GM23338 (cell line): ENCODE data around the gene MST1. TPM values are rescaled to one million over a fixed set of nuclear protein-coding genes. Genes with fewer than 3 reads are reported as not detected.

Experiments
- ATAC-seq: fragments of 200-7000 bp; cut with Tn5 transposase; 3 replicates; pipeline ENCODE4 v1.9.1; 2020
- DNase-seq: peaks from one replicate; pipeline ENCODE4 v3.0.0-alpha.2; 2015; ENCODE audit warnings: low spot score
- H2AFZ ChIP-seq: fragments of 200-600 bp; sonication (generic); 2 replicates; pipeline ENCODE4 v1.8.0; 2016; ENCODE audit warnings: antibody characterized with exemption, mild to moderate bottlenecking, moderate library complexity
- H3F3A ChIP-seq: fragments of 200-600 bp; sonication (generic); replicated peaks from 2 replicates; pipeline ENCODE4 v1.8.0; 2017; ENCODE audit warnings: antibody characterized with exemption, mixed run types, low read depth
- H3K27ac ChIP-seq: fragments of 200-600 bp; sonication (generic); 2 replicates; pipeline ENCODE4 v1.6.1; 2016; ENCODE audit warnings: low read depth
- H3K27me3 ChIP-seq: fragments of 200-600 bp; sonication (generic); 2 replicates; pipeline ENCODE4 v1.8.0; 2016; ENCODE audit warnings: mild to moderate bottlenecking, mixed run types, moderate library complexity; ENCODE audit not compliant: insufficient read depth
- H3K36me3 ChIP-seq: fragments of 200-600 bp; sonication (generic); 2 replicates; pipeline ENCODE4 v1.8.0; 2016; ENCODE audit warnings: mild to moderate bottlenecking; ENCODE audit not compliant: insufficient read depth
- H3K4me1 ChIP-seq: fragments of 200-600 bp; sonication (generic); 2 replicates; pipeline ENCODE4 v1.8.0; 2016; ENCODE audit warnings: mild to moderate bottlenecking, moderate library complexity; ENCODE audit not compliant: insufficient read depth
- H3K4me2 ChIP-seq: fragments of 200-600 bp; sonication (generic); 2 replicates; pipeline ENCODE4 v1.7.1; 2017; ENCODE audit warnings: mixed run types
- H3K4me3 ChIP-seq: fragments of 200-600 bp; sonication (generic); 2 replicates; pipeline ENCODE4 v1.6.1; 2016; ENCODE audit warnings: mixed run types
- H3K79me2 ChIP-seq: fragments of 200-600 bp; sonication (generic); replicated peaks from 2 replicates; pipeline ENCODE4 v1.8.0; 2017; ENCODE audit warnings: mild to moderate bottlenecking; ENCODE audit not compliant: insufficient read depth
- H3K9me2 ChIP-seq: fragments of 200-600 bp; sonication (generic); 2 replicates; pipeline ENCODE4 v1.8.0; 2017; ENCODE audit not compliant: insufficient read depth
- H4K20me1 ChIP-seq: fragments of 200-600 bp; sonication (generic); replicated peaks from 2 replicates; pipeline ENCODE4 v1.8.0; 2017; ENCODE audit warnings: mild to moderate bottlenecking; ENCODE audit not compliant: insufficient read depth
- H3K27ac Mint-ChIP-seq: 2 replicates; pipeline ENCODE4 v1.8.0; 2020; ENCODE audit warnings: inconsistent platforms, mild to moderate bottlenecking, moderate library complexity, mixed read lengths
- H3K27me3 Mint-ChIP-seq: 3 replicates; pipeline ENCODE4 v1.8.0; 2022; ENCODE audit warnings: low read depth, mild to moderate bottlenecking, moderate library complexity, mixed read lengths, inconsistent platforms; ENCODE audit not compliant: insufficient read depth, poor library complexity
- H3K36me3 Mint-ChIP-seq: 3 replicates; pipeline ENCODE4 v1.8.0; 2021; ENCODE audit warnings: low read depth, mild to moderate bottlenecking, inconsistent platforms, moderate library complexity, mixed read lengths
- H3K4me1 Mint-ChIP-seq: 3 replicates; pipeline ENCODE4 v1.8.0; 2020; ENCODE audit warnings: mild to moderate bottlenecking, inconsistent platforms, mixed read lengths
- H3K4me3 Mint-ChIP-seq: 3 replicates; pipeline ENCODE4 v1.8.0; 2021; ENCODE audit warnings: moderate library complexity, mild to moderate bottlenecking, inconsistent platforms, mixed read lengths
- H3K9me3 Mint-ChIP-seq: 3 replicates; pipeline ENCODE4 v1.8.0; 2020; ENCODE audit warnings: moderate library complexity, mild to moderate bottlenecking, inconsistent platforms, mixed read lengths
- CREB1 ChIP-seq: fragments of 250-450 bp; sonication (Bioruptor Pico); IDR thresholded peaks from 2 replicates; pipeline ENCODE4 v1.5.0; 2020; ENCODE audit warnings: low read depth, mild to moderate bottlenecking, moderate library complexity
- CTCF ChIP-seq, 2 experiments: fragments of 200-600 bp in 1 of 2; sonication (generic) in 1 of 2; conservative IDR thresholded peaks; 2 replicates each; pipeline versions ENCODE4 v1.5.1 to v1.6.1; 2016 to 2017; ENCODE audit warnings: antibody characterized with exemption in 2 of 2, low read depth in 2 of 2, mild to moderate bottlenecking in 2 of 2, moderate library complexity in 1 of 2
- EZH2 ChIP-seq: fragments of 200-600 bp; sonication (generic); IDR thresholded peaks from one replicate; pipeline ENCODE4 v1.8.0; 2017; ENCODE audit warnings: antibody characterized with exemption, mild to moderate bottlenecking, low read depth; ENCODE audit not compliant: unreplicated experiment
- JUNB ChIP-seq: IDR thresholded peaks from one replicate; pipeline ENCODE4 v1.6.1; 2016; ENCODE audit warnings: antibody characterized with exemption; ENCODE audit not compliant: unreplicated experiment
- NANOG ChIP-seq: IDR thresholded peaks from 2 replicates; pipeline ENCODE4 v1.6.1; 2016; ENCODE audit warnings: antibody characterized with exemption, borderline replicate concordance
- STAT1 ChIP-seq: IDR thresholded peaks from one replicate; pipeline ENCODE4 v1.6.1; 2016; ENCODE audit warnings: antibody characterized with exemption; ENCODE audit not compliant: unreplicated experiment
- ZNF114 ChIP-seq: fragments of 250-450 bp; sonication (Bioruptor Pico); IDR thresholded peaks from 2 replicates; pipeline ENCODE4 v1.5.0; 2020; ENCODE audit warnings: mild to moderate bottlenecking, moderate library complexity
- ZNF331 ChIP-seq: fragments of 250-450 bp; sonication (Bioruptor Pico); IDR thresholded peaks from 2 replicates; pipeline ENCODE4 v1.5.0; 2020; ENCODE audit warnings: low read depth, mild to moderate bottlenecking, moderate library complexity
- polyA plus RNA-seq: library from polyadenylated mRNA; unstranded; fragments of >200 nt; fragmentation: Nextera tagmentation; extraction: Ambion mirVana; gene quantifications from 2 replicates; pipeline ENCODE4 v1.2.1, GENCODE V29; 2016
- total RNA-seq: library from RNA; depleted of rRNA; stranded (reverse); fragments of >200 nt; shearing (Covaris generic); gene quantifications from 2 replicates; pipeline ENCODE4 v1.2.3, GENCODE V29; 2014
- TF ChIP-seq, protein P1 (sequence below): fragments of 250-450 bp; sonication (Bioruptor Pico); IDR thresholded peaks from 2 replicates; pipeline ENCODE4 v1.5.0; 2020; ENCODE audit warnings: mild to moderate bottlenecking, moderate library complexity

MST1 gene
- total and polyA plus RNA-seq, 2 experiments from 2014 or later = 5.9 to 11.1 TPM

DNA sequence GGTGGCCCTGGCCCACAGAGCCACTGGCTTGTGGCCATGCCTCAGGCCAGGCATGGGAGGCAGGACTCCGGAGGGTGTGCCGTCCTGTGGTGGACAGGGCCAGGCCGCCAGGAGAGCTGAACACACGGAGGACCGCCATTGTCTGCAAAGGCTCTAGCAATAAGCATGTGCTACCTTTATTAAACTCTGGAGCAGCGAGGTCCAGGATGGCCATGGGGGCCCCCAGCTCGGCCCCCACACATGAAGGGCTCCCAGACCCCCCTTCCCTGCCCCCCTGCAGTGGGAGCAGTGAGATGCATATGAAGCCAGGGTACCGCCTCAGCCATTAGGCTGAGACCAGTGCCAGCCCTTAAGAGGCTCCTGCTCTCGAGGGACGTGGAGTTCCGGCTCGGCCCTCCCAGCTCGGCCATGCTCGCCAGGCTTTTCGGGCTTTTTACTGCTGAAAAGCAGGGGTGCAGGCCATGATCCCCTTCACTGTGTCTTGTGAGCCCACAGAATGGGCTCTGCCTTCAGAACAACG lies 27.5 kb upstream of the MST1 start:
- peaks cover 5% of the 10 kb centered on the region; the same call in 1 of the 2 replicates for H3K36me3 ChIP-seq
- Mint-ChIP-seq H3K4me3 (no peak overlapping the region), H3K27ac (no peak overlapping the region), H3K36me3 (peaks cover 16% of the 10 kb centered on the region), H3K27me3 (peaks cover 38% of the 10 kb centered on the region), H3K9me3 (peaks cover 6% of the 10 kb centered on the region; the same call in 1 of the 3 replicates), H3K4me1 (peaks cover 15% of the 10 kb centered on the region)
- H3F3A ChIP-seq = peaks cover 4% of the 10 kb centered on the region; the same call in 1 of the 2 replicates
- H3K79me2 ChIP-seq = no peaks in the 10 kb centered on the region
- ATAC-seq (no peak), DNase-seq (no peak)
- H3K27me3 ChIP-seq = no peaks in the 10 kb centered on the region
- H3K4me2 ChIP-seq = no peak overlapping the region
- H3K4me3 ChIP-seq = no peak overlapping the region
- peaks cover 3% of the 10 kb centered on the region; the same call in 1 of the 2 replicates for H4K20me1 ChIP-seq
- H3K4me1 ChIP-seq = no peaks in the 10 kb centered on the region; the same call in 1 of the 2 replicates
- H2AFZ ChIP-seq = no peak overlapping the region
- H3K9me2 ChIP-seq = no peaks in the 10 kb centered on the region
- no peak overlapping the region for H3K27ac ChIP-seq
- no peak for TF ChIP-seq STAT1
- no peak for TF ChIP-seq JUNB
- no peak for TF ChIP-seq CREB1 (CRISPR knock-in tag)
- no peak for TF ChIP-seq NANOG
- TF ChIP-seq ZNF331 (CRISPR knock-in tag) = no peak
- TF ChIP-seq CTCF (conservative IDR thresholded peaks at IDR 0.05; ENCODE audit: low read depth in 2 of 2) = no peak
- no peak for TF ChIP-seq ZNF114

- Mint-ChIP-seq H3K27ac (no peak overlapping the region), H3K4me3 (no peak overlapping the region), H3K9me3 (peaks cover 6% of the 10 kb centered on the region; the same call in 1 of the 3 replicates), H3K4me1 (peaks cover 15% of the 10 kb centered on the region), H3K36me3 (peaks cover 11% of the 10 kb centered on the region), H3K27me3 (peaks cover 35% of the 10 kb centered on the region)
- H3K36me3 ChIP-seq = 0 out of 2 replicates have a peak, but pooled peaks cover 1% of the 10 kb centered on the region
- no peaks in the 10 kb centered on the region for H3K27me3 ChIP-seq
- no peak overlapping the region for H3K27ac ChIP-seq
- H2AFZ ChIP-seq = no peak overlapping the region
- H3K4me3 ChIP-seq = no peak overlapping the region
- DNase-seq = no peak
- H3F3A ChIP-seq = peaks cover 4% of the 10 kb centered on the region; the same call in 1 of the 2 replicates
- ATAC-seq = no peak
- no peaks in the 10 kb centered on the region; the same call in 1 of the 2 replicates for H3K4me1 ChIP-seq
- H3K4me2 ChIP-seq = no peak overlapping the region
- H3K79me2 ChIP-seq = no peaks in the 10 kb centered on the region
- H4K20me1 ChIP-seq = peaks cover 3% of the 10 kb centered on the region; the same call in 1 of the 2 replicates
- no peaks in the 10 kb centered on the region for H3K9me2 ChIP-seq
- TF ChIP-seq CTCF (conservative IDR thresholded peaks at IDR 0.05; ENCODE audit: low read depth in 2 of 2) (no peak), ZNF331 (CRISPR knock-in tag) (no peak), EZH2 (no peak), JUNB (no peak), CREB1 (CRISPR knock-in tag) (no peak), STAT1 (no peak)
- TF ChIP-seq, protein P1, sequence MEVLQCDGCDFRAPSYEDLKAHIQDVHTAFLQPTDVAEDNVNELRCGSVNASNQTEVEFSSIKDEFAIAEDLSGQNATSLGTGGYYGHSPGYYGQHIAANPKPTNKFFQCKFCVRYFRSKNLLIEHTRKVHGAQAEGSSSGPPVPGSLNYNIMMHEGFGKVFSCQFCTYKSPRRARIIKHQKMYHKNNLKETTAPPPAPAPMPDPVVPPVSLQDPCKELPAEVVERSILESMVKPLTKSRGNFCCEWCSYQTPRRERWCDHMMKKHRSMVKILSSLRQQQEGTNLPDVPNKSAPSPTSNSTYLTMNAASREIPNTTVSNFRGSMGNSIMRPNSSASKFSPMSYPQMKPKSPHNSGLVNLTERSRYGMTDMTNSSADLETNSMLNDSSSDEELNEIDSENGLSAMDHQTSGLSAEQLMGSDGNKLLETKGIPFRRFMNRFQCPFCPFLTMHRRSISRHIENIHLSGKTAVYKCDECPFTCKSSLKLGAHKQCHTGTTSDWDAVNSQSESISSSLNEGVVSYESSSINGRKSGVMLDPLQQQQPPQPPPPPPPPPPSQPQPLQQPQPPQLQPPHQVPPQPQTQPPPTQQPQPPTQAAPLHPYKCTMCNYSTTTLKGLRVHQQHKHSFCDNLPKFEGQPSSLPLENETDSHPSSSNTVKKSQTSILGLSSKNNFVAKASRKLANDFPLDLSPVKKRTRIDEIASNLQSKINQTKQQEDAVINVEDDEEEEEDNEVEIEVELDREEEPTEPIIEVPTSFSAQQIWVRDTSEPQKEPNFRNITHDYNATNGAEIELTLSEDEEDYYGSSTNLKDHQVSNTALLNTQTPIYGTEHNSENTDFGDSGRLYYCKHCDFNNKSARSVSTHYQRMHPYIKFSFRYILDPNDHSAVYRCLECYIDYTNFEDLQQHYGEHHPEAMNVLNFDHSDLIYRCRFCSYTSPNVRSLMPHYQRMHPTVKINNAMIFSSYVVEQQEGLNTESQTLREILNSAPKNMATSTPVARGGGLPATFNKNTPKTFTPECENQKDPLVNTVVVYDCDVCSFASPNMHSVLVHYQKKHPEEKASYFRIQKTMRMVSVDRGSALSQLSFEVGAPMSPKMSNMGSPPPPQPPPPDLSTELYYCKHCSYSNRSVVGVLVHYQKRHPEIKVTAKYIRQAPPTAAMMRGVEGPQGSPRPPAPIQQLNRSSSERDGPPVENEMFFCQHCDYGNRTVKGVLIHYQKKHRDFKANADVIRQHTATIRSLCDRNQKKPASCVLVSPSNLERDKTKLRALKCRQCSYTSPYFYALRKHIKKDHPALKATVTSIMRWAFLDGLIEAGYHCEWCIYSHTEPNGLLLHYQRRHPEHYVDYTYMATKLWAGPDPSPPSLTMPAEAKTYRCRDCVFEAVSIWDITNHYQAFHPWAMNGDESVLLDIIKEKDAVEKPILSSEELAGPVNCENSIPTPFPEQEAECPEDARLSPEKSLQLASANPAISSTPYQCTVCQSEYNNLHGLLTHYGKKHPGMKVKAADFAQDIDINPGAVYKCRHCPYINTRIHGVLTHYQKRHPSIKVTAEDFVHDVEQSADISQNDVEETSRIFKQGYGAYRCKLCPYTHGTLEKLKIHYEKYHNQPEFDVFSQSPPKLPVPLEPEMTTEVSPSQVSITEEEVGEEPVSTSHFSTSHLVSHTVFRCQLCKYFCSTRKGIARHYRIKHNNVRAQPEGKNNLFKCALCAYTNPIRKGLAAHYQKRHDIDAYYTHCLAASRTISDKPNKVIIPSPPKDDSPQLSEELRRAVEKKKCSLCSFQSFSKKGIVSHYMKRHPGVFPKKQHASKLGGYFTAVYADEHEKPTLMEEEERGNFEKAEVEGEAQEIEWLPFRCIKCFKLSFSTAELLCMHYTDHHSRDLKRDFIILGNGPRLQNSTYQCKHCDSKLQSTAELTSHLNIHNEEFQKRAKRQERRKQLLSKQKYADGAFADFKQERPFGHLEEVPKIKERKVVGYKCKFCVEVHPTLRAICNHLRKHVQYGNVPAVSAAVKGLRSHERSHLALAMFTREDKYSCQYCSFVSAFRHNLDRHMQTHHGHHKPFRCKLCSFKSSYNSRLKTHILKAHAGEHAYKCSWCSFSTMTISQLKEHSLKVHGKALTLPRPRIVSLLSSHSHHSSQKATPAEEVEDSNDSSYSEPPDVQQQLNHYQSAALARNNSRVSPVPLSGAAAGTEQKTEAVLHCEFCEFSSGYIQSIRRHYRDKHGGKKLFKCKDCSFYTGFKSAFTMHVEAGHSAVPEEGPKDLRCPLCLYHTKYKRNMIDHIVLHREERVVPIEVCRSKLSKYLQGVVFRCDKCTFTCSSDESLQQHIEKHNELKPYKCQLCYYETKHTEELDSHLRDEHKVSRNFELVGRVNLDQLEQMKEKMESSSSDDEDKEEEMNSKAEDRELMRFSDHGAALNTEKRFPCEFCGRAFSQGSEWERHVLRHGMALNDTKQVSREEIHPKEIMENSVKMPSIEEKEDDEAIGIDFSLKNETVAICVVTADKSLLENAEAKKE = no peak
These were observed 26.9 kb upstream of the MST1 start for GRCh38 chr3:49716169-49716568.
